ENCODE data around the gene WRNIP1.

Gene WRNIP1

GRCh38 chr6:2827142-2827541 is 61.9 kb downstream of the WRNIP1 start:
- no peak for DNase-seq (ENCODE audit: low spot score)
- no peak for TF ChIP-seq CTCF (IDR thresholded peaks at IDR 0.05; ENCODE audit: extremely low read depth, insufficient read depth, missing control alignments)
- in situ Hi-C loops (cut with MboI; ENCODE audit: low pct_unique_long_range_greater_than_20kb, low sequenced_read_pairs, unreplicated experiment) = no loop called here

- DNase-seq (ENCODE audit: low spot score) = no peak
- no peak for TF ChIP-seq CTCF (IDR thresholded peaks at IDR 0.05; ENCODE audit: extremely low read depth, insufficient read depth, missing control alignments)
- in situ Hi-C loops (cut with MboI; ENCODE audit: low pct_unique_long_range_greater_than_20kb, low sequenced_read_pairs, unreplicated experiment) = no loop called here
Observed at GRCh38 chr6:2828629-2829028, 63.4 kb downstream of the WRNIP1 start.

GRCh38 chr6:2829253-2829652 is 64.1 kb downstream of the WRNIP1 start:
- in situ Hi-C loops (cut with MboI; ENCODE audit: low pct_unique_long_range_greater_than_20kb, low sequenced_read_pairs, unreplicated experiment) = no loop called here
- DNase-seq (ENCODE audit: low spot score) = no peak
- no peak for TF ChIP-seq CTCF (IDR thresholded peaks at IDR 0.05; ENCODE audit: extremely low read depth, insufficient read depth, missing control alignments)

GRCh38 chr6:2830183-2830582 is 65.0 kb downstream of the WRNIP1 start:
- no peak for DNase-seq (ENCODE audit: low spot score)
- no peak for TF ChIP-seq CTCF (IDR thresholded peaks at IDR 0.05; ENCODE audit: extremely low read depth, insufficient read depth, missing control alignments)
- in situ Hi-C loops (cut with MboI; ENCODE audit: low pct_unique_long_range_greater_than_20kb, low sequenced_read_pairs, unreplicated experiment) = no loop called here

GRCh38 chr6:2831392-2831791 is 66.2 kb downstream of the WRNIP1 start:
- TF ChIP-seq CTCF (IDR thresholded peaks at IDR 0.05; ENCODE audit: extremely low read depth, insufficient read depth, missing control alignments) = no peak
- DNase-seq (ENCODE audit: low spot score) = no peak
- in situ Hi-C loops (cut with MboI; ENCODE audit: low pct_unique_long_range_greater_than_20kb, low sequenced_read_pairs, unreplicated experiment) = no loop called here

- no peak for TF ChIP-seq CTCF (IDR thresholded peaks at IDR 0.05; ENCODE audit: extremely low read depth, insufficient read depth, missing control alignments)
- in situ Hi-C loops (cut with MboI; ENCODE audit: low pct_unique_long_range_greater_than_20kb, low sequenced_read_pairs, unreplicated experiment) = no loop called here
- DNase-seq (ENCODE audit: low spot score) = no peak
Observed at GRCh38 chr6:2834262-2834661, 69.1 kb downstream of the WRNIP1 start.
